ENCODE measurements around the gene LIN9.
"Not testable (repeated sequence)": the region's sequence is repeated elsewhere in the genome, so short reads cannot be mapped to it uniquely, and the experiment has no call there.

LIN9 gene

GRCh38 chr1:226211181-226211821, 97.7 kb downstream of the LIN9 start:
- DNase-seq (no peak), ATAC-seq (no peak)

GRCh38 chr1:226210571-226211176, 98.3 kb downstream of the LIN9 start:
- DNase-seq = no peak
- ATAC-seq = no peak

- DNase-seq (no peak), ATAC-seq (no peak)
Measured at GRCh38 chr1:226209307-226210059, 99.5 kb downstream of the LIN9 start.

GRCh38 chr1:226207048-226207447, 101.9 kb downstream of the LIN9 start:
- DNase-seq (no peak), ATAC-seq (no peak)

GRCh38 chr1:226204198-226204597, 104.8 kb downstream of the LIN9 start:
- ATAC-seq (no peak), DNase-seq (no peak)

- ATAC-seq (peak; percentile 19), DNase-seq (no peak)
Measured at GRCh38 chr1:226203655-226204054, 105.3 kb downstream of the LIN9 start.

GRCh38 chr1:226203240-226203639, 105.7 kb downstream of the LIN9 start:
- DNase-seq (no peak), ATAC-seq (peak; percentile 32)

GRCh38 chr1:226202666-226203065, 106.3 kb downstream of the LIN9 start:
- not testable (repeated sequence) for DNase-seq, ATAC-seq

GRCh38 chr1:226202246-226202645, 106.7 kb downstream of the LIN9 start:
- no peak for ATAC-seq
- DNase-seq = no peak

GRCh38 chr1:226201029-226201593, 107.9 kb downstream of the LIN9 start:
- no peak for DNase-seq
- no peak for ATAC-seq

- no peak for ATAC-seq
- no peak for DNase-seq
Measured at GRCh38 chr1:226199971-226200370, 109.0 kb downstream of the LIN9 start.

GRCh38 chr1:226195144-226195543, 113.8 kb downstream of the LIN9 start:
- DNase-seq (no peak), ATAC-seq (no peak)

GRCh38 chr1:226187380-226187779, 121.6 kb downstream of the LIN9 start:
- DNase-seq (no peak), ATAC-seq (no peak)

GRCh38 chr1:226187019-226187322, 122.0 kb downstream of the LIN9 start:
- ATAC-seq (no peak), DNase-seq (no peak)

GRCh38 chr1:226186124-226187018, 122.6 kb downstream of the LIN9 start, which contains the start of gene ACBD3:
Gene ACBD3 (minus strand): TSS chr1:226186741. CDS start chr1:226186675, 66 bp downstream.
- peak; percentile 87 for DNase-seq
- peak; percentile 98 for ATAC-seq

- ATAC-seq (no peak), DNase-seq (no peak)
Measured at GRCh38 chr1:226185141-226186036, 123.6 kb downstream of the LIN9 start.

GRCh38 chr1:226181996-226182714, 126.8 kb downstream of the LIN9 start:
- DNase-seq (no peak), ATAC-seq (no peak)
